H9 (cell line): ENCODE data around the gene ARID3C. TPM values are rescaled to one million over a fixed set of nuclear protein-coding genes. Genes with fewer than 3 reads are reported as not detected.

Experiments used
- DNase-seq: peaks from one replicate; pipeline ENCODE4 v3.0.0-alpha.2; 2017
- H2AFZ ChIP-seq: one replicate; pipeline ENCODE4 v1.6.1; 2013; ENCODE audit warnings: mild to moderate bottlenecking, low read length, control low read depth, moderate library complexity
- H2AK5ac ChIP-seq: 2 replicates; pipeline ENCODE4 v1.6.1; 2013; ENCODE audit warnings: low read length, control low read depth, mixed read lengths; ENCODE audit not compliant: insufficient read length
- H2BK120ac ChIP-seq: one replicate; pipeline ENCODE4 v1.6.1; 2013; ENCODE audit warnings: low read depth, mild to moderate bottlenecking, low read length, control low read depth, inconsistent platforms; ENCODE audit not compliant: poor library complexity, severe bottlenecking
- H2BK12ac ChIP-seq: 2 replicates; pipeline ENCODE4 v1.6.1; 2013; ENCODE audit warnings: low read length, control low read depth, mixed read lengths, low read depth; ENCODE audit not compliant: insufficient read length
- H2BK15ac ChIP-seq: 2 replicates; pipeline ENCODE4 v1.6.1; 2013; ENCODE audit warnings: low read depth, low read length, control low read depth
- H2BK20ac ChIP-seq: one replicate; pipeline ENCODE4 v1.6.1; 2013; ENCODE audit warnings: low read depth, mild to moderate bottlenecking, low read length, control low read depth, inconsistent platforms; ENCODE audit not compliant: poor library complexity, severe bottlenecking
- H2BK5ac ChIP-seq: 2 replicates; pipeline ENCODE4 v1.6.1; 2013; ENCODE audit warnings: low read length, control low read depth, mixed read lengths; ENCODE audit not compliant: insufficient read length
- H3K14ac ChIP-seq: 2 replicates; pipeline ENCODE4 v1.6.1; 2013; ENCODE audit warnings: low read length, control low read depth; ENCODE audit not compliant: insufficient read depth
- H3K18ac ChIP-seq: 2 replicates; pipeline ENCODE4 v1.6.1; 2013; ENCODE audit warnings: low read depth, mild to moderate bottlenecking, mixed read lengths, low read length, control low read depth; ENCODE audit not compliant: insufficient read length
- H3K23ac ChIP-seq: 2 replicates; pipeline ENCODE4 v1.6.1; 2013; ENCODE audit warnings: low read length, control low read depth, mixed read lengths, low read depth; ENCODE audit not compliant: insufficient read length
- H3K23me2 ChIP-seq: 2 replicates; pipeline ENCODE4 v1.6.1; 2013; ENCODE audit warnings: low read depth, mild to moderate bottlenecking, mixed read lengths, low read length, control low read depth; ENCODE audit not compliant: insufficient read length, poor library complexity, severe bottlenecking
- H3K27ac ChIP-seq: 2 replicates; pipeline ENCODE4 v1.5.1; 2013; ENCODE audit warnings: low read length, control low read depth, mixed read lengths, low read depth; ENCODE audit not compliant: insufficient read length
- H3K27me3 ChIP-seq: 2 replicates; pipeline ENCODE4 v1.6.1; 2013; ENCODE audit warnings: low read length, control low read depth, inconsistent platforms; ENCODE audit not compliant: insufficient read depth
- H3K4ac ChIP-seq: 2 replicates; pipeline ENCODE4 v1.6.1; 2013; ENCODE audit warnings: low read depth, mild to moderate bottlenecking, control low read depth, inconsistent platforms, low read length, moderate library complexity
- H3K4me1 ChIP-seq: 2 replicates; pipeline ENCODE4 v1.6.1; 2013; ENCODE audit warnings: low read length, control low read depth, inconsistent platforms; ENCODE audit not compliant: insufficient read depth
- H3K4me2 ChIP-seq: 2 replicates; pipeline ENCODE4 v1.6.1; 2013; ENCODE audit warnings: low read length, control low read depth, mixed read lengths; ENCODE audit not compliant: insufficient read length, insufficient read depth
- H3K56ac ChIP-seq: 2 replicates; pipeline ENCODE4 v1.6.1; 2013; ENCODE audit warnings: low read depth, mild to moderate bottlenecking, mixed read lengths, low read length, control low read depth; ENCODE audit not compliant: insufficient read length
- H3K79me1 ChIP-seq: 2 replicates; pipeline ENCODE4 v1.6.1; 2013; ENCODE audit warnings: low read depth, mild to moderate bottlenecking, moderate library complexity, low read length, control low read depth, inconsistent platforms; ENCODE audit not compliant: insufficient read depth, poor library complexity, severe bottlenecking
- H3K79me2 ChIP-seq: 2 replicates; pipeline ENCODE4 v1.6.1; 2013; ENCODE audit warnings: low read length, control low read depth, inconsistent platforms; ENCODE audit not compliant: insufficient read depth
- H3K9ac ChIP-seq: 2 replicates; pipeline ENCODE4 v1.6.1; 2013; ENCODE audit warnings: low read length, control low read depth, mixed read lengths; ENCODE audit not compliant: insufficient read length; ENCODE audit errors: extremely low read depth
- H3K9me3 ChIP-seq: one replicate; pipeline ENCODE4 v1.6.1; 2013; ENCODE audit warnings: low read depth, low read length, inconsistent platforms; ENCODE audit not compliant: control insufficient read depth
- H3T11ph ChIP-seq: one replicate; pipeline ENCODE4 v1.6.1; 2013; ENCODE audit warnings: mild to moderate bottlenecking, low read length, control low read depth, inconsistent platforms
- H4K20me1 ChIP-seq: one replicate; pipeline ENCODE4 v1.6.1; 2013; ENCODE audit not compliant: control insufficient read depth, insufficient read length, insufficient read depth
- H4K5ac ChIP-seq: 2 replicates; pipeline ENCODE4 v1.6.1; 2013; ENCODE audit warnings: low read depth, mild to moderate bottlenecking, mixed read lengths, low read length, control low read depth; ENCODE audit not compliant: insufficient read length
- H4K8ac ChIP-seq: replicated peaks from 2 replicates; pipeline ENCODE4 v1.6.1; 2013; ENCODE audit warnings: low read length, control low read depth, mixed read lengths, low read depth; ENCODE audit not compliant: insufficient read length
- H4K91ac ChIP-seq: 2 replicates; pipeline ENCODE4 v1.6.1; 2013; ENCODE audit warnings: low read depth, mild to moderate bottlenecking, moderate library complexity, mixed read lengths, low read length, control low read depth; ENCODE audit not compliant: insufficient read length
- H3K27ac Mint-ChIP-seq, 3 experiments: 2 replicates in 2 of 3; 3 replicates in 1 of 3; pipeline ENCODE4 v1.8.0; 2020 to 2021; ENCODE audit warnings: mixed read lengths in 3 of 3, mild to moderate bottlenecking in 1 of 3, moderate library complexity in 1 of 3
- H3K27me3 Mint-ChIP-seq: 2 replicates; pipeline ENCODE4 v1.8.0; 2021; ENCODE audit warnings: low read depth, mild to moderate bottlenecking, moderate library complexity, mixed read lengths
- H3K36me3 Mint-ChIP-seq, 3 experiments: 2 replicates in 2 of 3; 3 replicates in 1 of 3; pipeline ENCODE4 v1.8.0; 2020 to 2021; ENCODE audit warnings: low read depth in 3 of 3, mixed read lengths in 3 of 3; ENCODE audit not compliant: insufficient read depth in 1 of 3
- H3K4me1 Mint-ChIP-seq, 2 experiments: 2 replicates each; pipeline ENCODE4 v1.8.0; 2020; ENCODE audit warnings: mixed read lengths in 2 of 2
- H3K4me3 Mint-ChIP-seq, 2 experiments: 2 replicates in 1 of 2; 3 replicates in 1 of 2; pipeline ENCODE4 v1.8.0; 2020 to 2021; ENCODE audit warnings: mild to moderate bottlenecking in 2 of 2, mixed read lengths in 2 of 2, moderate library complexity in 1 of 2
- H3K9me3 Mint-ChIP-seq, 2 experiments: 2 replicates in 1 of 2; 3 replicates in 1 of 2; pipeline ENCODE4 v1.8.0; 2020; ENCODE audit warnings: mild to moderate bottlenecking in 2 of 2, mixed read lengths in 2 of 2, moderate library complexity in 1 of 2
- WGBS: extraction: QIAGEN DNeasy Blood & Tissue Kit; methylation state at CpG from one replicate; pipeline ENCODE4 v1.1.7; 2013; ENCODE audit warnings: missing lambda C conversion rate, low lambda C conversion rate, mixed read lengths; ENCODE audit not compliant: insufficient read length; ENCODE audit errors: extremely low coverage; 5-methylcytosine and 5-hydroxymethylcytosine counted together
- total RNA-seq: library from RNA; stranded (reverse); gene quantifications from 2 replicates; pipeline ENCODE4 v1.2.1, GENCODE V29; 2021
- TF ChIP-seq, protein P1 (sequence below): fragments of 200-600 bp; sonication (generic); conservative IDR thresholded peaks from 3 replicates; pipeline ENCODE4 v1.8.0; 2021; ENCODE audit warnings: antibody characterized with exemption, mild to moderate bottlenecking

ARID3C gene
- total RNA-seq, 1 experiment from 2014 or later, result not detected

GRCh38 chr9:34575241-34575640, 53.6 kb downstream of the ARID3C start:
- Histone ChIP-seq H4K5ac (no peak overlapping the region), H3K27me3 (peaks cover 19% of the 10 kb centered on the region), H2BK5ac (no peak overlapping the region), H3K9me3 (no peaks in the 10 kb centered on the region), H3K4ac (no peak overlapping the region), H4K91ac (no peak overlapping the region), H3K14ac (no peak overlapping the region), H3K27ac (no peak overlapping the region), H2BK15ac (no peak overlapping the region), H2AK5ac (no peak overlapping the region), H3K9ac (no peak overlapping the region), H2BK120ac (no peak overlapping the region), H3K4me1 (peaks cover 12% of the 10 kb centered on the region), H3K79me1 (no peaks in the 10 kb centered on the region), H2BK20ac (no peak overlapping the region), H4K8ac (no peak overlapping the region), H2AFZ (no peak overlapping the region), H2BK12ac (no peak overlapping the region), H3K79me2 (no peaks in the 10 kb centered on the region), H3K56ac (no peak overlapping the region), H3K23ac (no peak overlapping the region), H3K23me2 (peaks cover 7% of the 10 kb centered on the region), H4K20me1 (peaks cover 2% of the 10 kb centered on the region), H3K4me2 (no peak overlapping the region), H3T11ph (no peak overlapping the region), H3K18ac (no peak overlapping the region)
- no peak for DNase-seq
- H3K9me3 Mint-ChIP-seq, result peaks cover 0 to 4% of the 10 kb centered on the region in 2 experiments; a peak in 1 of 5 replicates
- whole genome bisulfite sequencing, result no CpG with 5 or more reads among the region's 8 CpGs
- no peak overlapping the region for H3K4me3 Mint-ChIP-seq
- peaks cover 51 to 66% of the 10 kb centered on the region in 2 experiments for H3K4me1 Mint-ChIP-seq
- H3K27me3 Mint-ChIP-seq, result peaks cover 57% of the 10 kb centered on the region
- TF ChIP-seq, protein P1, sequence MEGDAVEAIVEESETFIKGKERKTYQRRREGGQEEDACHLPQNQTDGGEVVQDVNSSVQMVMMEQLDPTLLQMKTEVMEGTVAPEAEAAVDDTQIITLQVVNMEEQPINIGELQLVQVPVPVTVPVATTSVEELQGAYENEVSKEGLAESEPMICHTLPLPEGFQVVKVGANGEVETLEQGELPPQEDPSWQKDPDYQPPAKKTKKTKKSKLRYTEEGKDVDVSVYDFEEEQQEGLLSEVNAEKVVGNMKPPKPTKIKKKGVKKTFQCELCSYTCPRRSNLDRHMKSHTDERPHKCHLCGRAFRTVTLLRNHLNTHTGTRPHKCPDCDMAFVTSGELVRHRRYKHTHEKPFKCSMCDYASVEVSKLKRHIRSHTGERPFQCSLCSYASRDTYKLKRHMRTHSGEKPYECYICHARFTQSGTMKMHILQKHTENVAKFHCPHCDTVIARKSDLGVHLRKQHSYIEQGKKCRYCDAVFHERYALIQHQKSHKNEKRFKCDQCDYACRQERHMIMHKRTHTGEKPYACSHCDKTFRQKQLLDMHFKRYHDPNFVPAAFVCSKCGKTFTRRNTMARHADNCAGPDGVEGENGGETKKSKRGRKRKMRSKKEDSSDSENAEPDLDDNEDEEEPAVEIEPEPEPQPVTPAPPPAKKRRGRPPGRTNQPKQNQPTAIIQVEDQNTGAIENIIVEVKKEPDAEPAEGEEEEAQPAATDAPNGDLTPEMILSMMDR, result no peak
- no peak overlapping the region for H3K27ac Mint-ChIP-seq
- H3K36me3 Mint-ChIP-seq, result no peaks in the 10 kb centered on the region
